HG03521 (cell line): Measurements from ENCODE around the gene ZNF22.

Experiments used
- ATAC-seq: cut with Tn5 transposase; IDR thresholded peaks from one replicate; pipeline ENCODE4 v1.9.1; 2021; ENCODE audit warnings: mild to moderate bottlenecking, moderate library complexity; ENCODE audit not compliant: unreplicated experiment

The ZNF22 gene

DNA sequence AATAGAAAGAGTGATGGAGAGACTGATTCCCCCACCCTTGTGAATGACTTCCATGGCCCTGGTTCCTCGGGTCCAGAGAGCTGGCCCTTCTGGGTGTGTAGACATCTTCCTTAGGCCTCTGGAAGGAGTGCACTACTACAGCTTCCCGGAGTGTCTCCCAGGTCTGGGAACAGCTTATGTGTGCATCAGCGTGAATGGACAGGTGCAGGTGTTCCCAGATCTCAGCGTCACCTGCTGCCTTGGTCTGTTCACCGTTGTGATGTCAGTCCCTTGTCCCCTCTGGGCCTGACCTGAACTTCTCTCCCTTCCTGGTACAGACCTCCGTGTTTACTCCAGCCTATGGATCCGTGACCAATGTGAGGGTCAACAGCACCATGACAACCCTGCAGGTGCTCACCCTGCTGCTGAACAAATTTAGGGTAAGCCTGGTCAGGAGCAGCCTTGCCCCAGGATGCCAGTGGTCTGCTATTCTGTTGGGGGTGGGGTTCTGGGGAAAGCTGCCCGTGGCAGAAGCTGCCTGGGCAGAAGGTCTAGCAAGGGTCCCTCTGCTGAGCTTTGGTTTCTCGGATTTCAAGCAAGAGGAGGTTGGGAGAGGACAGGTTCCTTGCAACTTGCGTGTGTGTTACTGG is 11.7 kb upstream of the ZNF22 start:
- no peak for ATAC-seq

DNA sequence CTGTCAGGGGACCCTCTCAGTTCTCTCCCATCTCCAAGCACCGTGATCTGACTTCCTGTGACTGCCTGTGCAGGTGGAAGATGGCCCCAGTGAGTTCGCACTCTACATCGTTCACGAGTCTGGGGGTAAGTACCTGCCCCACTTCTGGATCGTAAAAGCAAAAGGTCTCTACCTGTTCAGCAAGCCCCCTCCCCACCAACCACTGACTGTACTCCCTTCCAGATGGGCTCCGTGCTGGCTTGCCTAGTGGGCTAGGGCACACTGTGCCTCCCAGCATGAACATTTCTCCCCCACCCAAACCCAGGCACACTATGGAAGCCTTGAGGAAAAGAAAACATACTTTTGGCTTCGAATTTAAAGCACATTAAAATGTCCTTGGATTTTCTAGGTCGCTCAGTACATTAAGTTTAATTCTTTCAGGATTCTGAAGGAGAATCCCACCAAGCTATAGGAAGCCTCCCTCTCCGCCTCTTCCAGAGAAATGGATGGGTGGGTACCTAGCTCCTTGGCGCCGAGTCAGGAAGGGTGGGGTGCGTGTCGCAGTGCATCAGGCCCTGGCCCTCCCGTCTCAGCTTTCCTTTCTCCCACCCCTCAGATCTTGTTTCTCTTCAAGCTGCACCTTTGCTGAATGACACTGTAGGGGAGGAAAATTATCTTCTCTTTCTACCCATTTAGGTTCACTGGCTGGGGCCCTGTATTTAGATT is 11.0 kb upstream of the ZNF22 start:
- ATAC-seq = no peak

DNA sequence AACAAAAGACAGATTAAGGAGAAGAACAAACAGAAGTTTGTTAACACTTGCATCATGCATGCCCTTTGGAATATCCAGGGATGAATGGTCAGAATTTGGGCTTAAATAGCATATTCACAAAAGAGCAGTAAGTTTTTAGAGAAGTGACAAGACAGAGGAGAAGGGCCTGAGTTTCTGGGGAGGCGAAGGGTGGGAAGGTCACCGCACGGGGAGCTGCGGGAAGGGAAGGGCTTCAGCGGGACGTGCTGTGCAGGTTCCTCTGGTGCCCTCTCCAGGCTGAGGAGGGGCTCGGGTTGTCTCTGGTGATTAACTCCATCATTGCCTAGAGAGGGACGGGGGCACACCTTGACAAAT is 10.4 kb upstream of the ZNF22 start:
- ATAC-seq = no peak

DNA sequence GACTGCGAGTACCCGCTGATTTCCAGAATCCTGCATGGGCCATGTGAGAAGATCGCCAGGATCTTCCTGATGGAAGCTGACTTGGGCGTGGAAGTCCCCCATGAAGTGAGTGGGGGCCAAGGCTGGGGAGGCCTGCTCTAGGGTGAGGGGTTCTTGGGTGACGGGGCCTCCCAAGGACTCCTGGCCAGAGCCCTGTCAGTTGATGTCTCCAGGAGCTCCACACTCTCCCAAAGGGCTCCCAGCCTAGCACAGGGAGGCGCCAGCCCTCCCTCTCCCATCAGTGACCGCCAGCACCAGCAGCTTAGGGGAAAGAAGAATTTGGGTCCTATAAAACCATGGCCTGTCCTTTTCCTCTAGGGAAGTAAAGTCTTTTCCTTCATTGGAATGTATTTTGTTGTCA is 9.8 kb upstream of the ZNF22 start:
- ATAC-seq = no peak

DNA sequence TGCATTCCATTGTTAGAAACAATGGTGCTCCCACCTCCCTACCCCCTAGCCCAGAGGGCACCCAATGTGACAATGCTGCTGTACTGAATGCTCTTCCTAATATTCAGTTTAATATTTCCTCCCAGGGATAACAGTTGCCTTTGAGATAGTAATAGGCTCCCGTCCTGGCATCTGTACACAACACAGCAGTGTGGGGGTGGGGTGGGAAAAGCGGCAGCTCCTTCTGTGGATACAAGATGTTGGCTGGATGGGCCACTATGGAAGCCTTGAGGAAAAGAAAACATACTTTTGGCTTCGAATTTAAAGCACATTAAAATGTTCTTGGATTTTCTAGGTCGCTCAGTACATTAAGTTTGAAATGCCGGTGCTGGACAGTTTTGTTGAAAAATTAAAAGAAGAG is 9.2 kb upstream of the ZNF22 start:
- no peak for ATAC-seq

DNA sequence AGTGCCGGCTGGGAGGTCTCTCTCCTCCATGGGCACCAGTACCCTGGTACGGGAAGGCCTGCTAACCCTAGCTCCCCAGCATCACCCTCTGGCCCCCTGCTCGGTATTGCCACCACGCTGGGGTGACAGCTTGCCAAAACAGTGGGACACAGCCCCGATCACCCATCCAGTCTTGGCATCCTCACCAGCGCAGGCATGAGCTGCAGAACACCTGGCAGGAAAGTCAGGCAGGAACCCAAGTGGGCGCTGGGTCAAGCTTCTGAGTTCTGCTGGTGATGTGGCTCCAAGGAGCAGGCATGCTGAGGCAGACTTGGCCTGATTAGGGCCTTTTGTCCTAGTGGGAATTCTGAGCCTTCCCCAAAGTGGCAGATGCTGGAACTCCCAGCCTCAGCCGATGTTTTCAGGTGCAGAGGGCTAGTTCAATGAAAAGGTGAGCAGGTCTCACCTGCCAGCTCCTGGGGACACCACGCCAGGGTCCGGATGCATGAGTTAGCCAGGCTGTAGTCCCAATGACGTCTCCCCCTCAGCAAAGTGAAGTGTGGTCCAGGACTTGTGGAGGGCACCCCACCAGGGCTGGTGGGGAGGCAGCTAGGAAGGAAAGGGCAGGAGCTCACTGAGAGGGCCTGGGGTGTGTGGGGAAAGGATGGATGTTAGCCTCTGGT is 8.5 kb upstream of the ZNF22 start:
- no peak for ATAC-seq

DNA sequence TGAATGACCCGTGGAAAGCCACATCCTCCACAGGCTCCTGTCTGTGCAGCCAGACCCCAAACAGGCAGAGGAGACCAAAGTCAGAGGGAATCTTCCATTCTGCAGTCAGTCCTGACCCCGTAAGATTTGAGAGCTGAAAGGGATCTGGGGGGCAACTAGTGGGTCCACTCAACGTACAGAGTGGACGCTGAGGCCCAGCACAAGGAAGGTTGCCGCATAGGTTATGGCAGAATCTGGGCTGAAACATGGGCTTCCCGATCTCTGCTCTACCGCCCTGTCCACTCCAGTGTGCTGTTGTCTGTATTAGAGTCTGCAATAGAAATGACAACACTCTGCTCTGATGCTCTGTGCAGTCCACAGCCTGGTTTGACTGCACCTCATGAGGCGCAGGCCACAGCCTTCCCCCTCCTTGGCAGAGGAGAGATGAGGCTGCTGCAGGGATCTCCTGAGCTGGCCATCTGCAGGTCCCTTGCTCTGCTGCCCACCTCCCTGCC is 7.9 kb upstream of the ZNF22 start:
- no peak for ATAC-seq

DNA sequence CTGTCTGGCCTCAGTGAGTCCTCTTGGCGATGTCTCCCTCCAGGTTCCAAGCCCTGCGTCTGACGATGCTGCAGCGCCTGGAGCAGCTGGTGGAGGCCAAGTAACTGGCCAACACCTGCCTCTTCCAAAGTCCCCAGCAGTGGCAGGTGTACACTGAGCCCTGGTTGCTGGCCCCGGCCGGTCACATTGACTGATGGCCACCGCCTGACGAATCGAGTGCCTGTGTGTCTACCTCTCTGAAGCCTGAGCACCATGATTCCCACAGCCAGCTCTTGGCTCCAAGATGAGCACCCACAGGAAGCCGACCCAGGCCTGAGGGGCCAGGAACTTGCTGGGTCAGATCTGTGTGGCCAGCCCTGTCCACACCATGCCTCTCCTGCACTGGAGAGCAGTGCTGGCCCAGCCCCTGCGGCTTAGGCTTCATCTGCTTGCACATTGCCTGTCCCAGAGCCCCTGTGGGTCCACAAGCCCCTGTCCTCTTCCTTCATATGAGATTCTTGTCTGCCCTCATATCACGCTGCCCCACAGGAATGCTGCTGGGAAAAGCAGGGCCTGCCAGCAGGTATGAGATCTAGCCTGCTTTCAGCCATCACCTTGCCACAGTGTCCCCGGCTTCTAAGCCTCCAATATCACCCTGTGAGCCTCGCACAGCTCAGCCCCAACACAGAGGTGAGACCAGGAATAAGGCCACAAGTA is 7.3 kb upstream of the ZNF22 start:
- ATAC-seq = no peak

DNA sequence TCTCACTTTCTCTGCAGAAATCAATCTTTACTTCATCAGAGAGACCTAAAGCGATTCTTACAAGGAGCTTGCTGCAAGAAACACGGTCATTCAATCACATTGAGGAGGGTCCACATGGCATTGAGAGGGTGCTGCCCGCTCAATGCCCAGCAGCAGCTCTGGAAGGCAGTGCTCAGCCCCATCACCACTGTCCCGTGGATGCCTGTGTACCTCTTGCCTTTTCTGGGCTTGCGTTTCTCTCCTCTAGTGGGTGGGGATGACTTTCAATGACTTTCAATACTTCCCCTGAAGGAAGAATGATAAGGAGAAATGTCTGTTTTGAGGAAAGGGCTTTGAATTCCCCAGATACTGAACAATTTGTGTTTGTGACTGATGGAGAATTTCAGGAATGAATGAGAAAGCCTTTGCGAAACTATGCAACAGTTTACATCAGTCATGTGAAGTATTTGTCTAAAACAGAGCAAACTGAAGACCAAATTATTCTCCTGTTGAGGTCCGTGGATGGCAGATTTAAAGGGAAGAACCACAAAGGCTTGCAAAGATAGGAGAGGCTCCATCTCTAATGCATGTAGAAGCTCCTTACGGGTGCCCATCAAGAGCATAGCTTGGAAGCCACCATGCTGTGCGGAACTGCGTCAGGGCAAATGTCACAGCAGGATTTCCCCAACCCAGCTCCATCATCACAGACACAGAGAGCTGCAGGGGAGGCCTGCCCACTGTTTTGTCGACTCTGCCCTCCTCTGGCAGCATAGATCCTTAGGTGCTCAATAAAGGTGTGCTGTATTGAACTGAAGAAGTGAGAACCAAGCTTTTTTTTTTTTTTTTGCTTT is 6.6 kb upstream of the ZNF22 start:
- no peak for ATAC-seq

DNA sequence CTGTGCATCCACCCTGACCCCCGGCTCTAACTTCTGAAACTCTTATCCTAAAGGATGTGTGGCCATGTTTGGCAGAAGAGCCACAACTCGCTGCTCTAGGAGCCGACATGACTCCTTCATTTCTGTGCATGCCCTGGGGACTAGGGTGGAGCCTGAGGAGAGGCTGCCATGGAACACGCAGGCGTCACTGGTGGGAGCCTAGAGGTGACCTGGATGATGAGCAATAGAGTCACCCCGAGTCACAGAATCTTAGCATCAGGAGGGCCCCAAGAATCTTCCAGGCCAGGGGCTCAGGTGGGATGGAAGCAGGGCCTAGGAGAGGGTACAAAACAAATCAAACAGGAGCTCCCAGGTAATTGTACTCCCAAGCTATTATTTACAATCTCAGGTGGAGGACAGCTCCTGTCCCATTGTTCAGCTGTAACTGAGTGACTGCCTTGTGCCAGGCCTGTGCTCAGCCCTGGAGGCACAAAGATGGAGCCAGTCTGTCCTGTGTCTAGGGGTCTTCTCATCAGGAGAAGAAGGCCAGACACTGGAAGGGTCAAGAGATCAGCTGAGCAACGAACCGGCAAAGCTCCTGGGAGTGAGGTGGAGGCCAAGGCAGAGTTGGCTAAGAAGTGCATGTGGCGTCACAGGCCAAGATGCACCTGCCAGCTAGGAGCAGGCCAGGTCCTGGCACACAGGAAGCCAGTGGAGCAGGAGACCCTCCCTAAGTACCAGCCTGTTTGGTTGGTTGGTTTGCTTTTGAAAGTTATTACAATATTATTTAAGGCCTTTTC is 5.8 kb upstream of the ZNF22 start:
- no peak for ATAC-seq

DNA sequence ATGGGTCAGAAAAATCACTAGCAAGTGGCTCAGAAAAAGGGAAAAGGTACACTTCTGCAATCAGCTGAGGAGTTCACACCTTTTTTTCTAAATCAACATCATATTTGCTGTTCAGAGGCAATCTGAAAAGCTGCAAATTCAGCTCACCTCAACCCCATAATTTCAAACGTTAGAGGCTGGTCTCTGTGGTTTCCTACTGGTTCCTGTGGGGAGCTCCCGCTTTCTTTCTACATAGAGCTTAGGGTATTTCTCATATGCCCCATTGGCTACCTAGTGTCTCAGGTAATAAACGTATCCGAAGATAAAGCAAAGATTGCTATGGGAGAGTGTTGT is 5.2 kb upstream of the ZNF22 start:
- no peak for ATAC-seq

DNA sequence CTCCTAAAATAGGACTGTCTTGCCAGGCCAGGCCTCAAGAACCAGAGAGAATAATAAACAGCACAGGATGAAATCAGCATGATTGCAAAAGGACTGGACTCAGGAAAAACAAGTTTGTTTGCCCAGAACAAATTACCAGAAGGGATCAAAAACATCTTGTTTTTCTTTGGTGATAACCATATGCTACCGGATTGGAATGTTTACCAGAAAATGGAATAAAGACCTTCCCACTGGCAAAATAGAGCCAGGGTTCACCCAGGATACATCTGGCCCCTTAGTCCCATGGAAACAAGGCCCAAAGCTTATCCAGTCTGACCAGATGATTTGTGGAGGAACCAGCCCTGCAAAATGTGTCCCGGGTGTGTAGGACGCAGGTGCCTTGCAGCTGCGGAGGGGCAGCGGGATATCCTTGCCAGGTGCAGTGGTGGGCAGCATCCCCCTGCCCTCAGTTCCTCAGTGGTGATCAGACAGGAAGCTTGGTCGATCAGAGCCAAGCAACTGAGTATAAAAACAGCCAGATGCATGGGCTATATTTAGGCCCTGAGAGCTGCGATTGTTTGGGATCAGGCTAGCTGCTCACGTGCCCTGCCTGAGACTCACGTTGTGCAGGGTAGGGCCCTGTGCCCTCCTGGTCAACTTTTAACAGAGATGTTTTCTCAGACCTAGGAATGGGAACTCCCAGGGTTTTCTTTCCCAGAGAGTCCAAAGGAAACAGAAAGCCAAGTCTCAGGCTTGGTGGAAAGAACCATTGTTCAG is 4.6 kb upstream of the ZNF22 start:
- no peak for ATAC-seq

DNA sequence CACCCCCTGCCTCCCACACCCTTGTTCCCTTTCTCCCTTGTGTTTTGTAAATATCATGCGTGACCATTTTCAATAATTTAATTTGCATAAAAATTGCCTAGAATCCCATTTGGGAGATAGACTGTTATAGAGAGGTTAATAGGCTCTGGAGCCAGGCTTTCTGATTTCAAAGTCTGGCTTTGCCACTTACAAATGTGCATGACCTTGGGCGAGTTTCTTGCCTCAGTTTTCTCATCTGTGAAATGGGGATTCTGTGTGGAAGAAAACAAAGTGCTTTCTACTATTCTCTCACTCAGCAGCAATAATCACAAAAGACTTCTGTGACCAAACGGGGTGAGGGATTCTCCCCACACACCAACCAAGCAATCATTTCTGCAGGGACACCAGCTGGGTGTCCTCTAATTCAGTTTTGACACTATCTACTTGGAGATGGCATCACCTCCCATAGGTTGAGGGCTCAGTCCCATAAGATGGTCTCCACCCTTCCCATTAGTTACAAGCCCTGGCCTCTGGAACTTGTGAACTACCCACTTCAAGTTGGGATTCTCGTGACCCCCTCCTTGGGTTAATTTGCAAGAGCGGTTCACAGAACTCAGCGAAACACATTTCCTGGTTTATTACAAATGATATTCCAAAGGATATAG is 3.5 kb upstream of the ZNF22 start:
- ATAC-seq = no peak

DNA sequence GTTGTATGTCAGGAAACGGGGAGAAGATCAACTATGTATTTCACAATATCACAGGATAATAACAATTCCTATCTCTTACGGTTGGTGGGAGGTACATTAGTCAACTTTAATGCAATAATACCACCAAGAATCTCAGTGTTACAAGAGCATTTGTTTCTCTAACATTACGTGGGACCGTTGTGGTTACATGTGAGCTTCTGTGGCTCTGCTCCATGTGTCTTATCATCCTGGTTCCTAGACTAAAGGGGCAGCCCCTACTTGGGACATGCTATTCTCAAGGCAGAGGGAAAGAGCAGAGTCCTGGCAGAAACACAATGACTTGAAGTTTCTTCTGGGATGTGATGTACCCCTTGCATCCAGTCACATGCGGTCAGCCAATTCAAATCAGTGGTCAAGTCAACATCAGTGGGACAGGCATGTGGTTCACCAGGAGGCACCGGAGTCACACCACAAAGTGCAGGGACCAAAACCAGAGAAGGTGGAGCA is 2.5 kb upstream of the ZNF22 start:
- ATAC-seq = no peak

DNA sequence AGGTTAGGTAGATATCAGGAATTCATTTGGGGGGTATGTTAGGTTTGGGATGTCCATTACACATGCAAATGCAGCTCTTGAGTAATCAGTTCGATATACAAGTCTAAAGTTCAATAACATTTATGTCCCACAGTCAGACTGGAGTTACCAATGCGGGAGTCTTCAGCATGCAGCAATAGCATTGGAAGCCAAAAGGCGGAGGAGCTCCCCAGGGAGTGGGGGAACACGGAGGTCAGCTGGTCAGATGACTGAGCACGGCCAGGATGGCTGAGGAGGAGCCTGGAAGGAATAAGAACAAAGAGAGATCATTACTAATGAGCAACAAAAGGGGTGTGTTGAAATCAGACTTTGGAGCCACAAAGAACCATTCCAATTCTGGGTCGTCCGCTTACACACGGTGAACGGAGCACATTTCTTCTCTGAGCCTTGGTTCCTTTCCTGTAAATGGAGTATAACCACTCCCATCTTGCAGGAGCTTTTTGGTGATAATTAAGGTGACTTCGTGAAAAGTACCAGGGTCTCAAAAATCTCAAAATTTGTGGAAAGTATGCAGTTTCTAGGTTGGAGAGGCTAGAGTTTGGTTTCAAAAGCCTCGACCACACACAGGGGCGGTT is 478 bp upstream of the ZNF22 start:
- ATAC-seq = no peak

DNA sequence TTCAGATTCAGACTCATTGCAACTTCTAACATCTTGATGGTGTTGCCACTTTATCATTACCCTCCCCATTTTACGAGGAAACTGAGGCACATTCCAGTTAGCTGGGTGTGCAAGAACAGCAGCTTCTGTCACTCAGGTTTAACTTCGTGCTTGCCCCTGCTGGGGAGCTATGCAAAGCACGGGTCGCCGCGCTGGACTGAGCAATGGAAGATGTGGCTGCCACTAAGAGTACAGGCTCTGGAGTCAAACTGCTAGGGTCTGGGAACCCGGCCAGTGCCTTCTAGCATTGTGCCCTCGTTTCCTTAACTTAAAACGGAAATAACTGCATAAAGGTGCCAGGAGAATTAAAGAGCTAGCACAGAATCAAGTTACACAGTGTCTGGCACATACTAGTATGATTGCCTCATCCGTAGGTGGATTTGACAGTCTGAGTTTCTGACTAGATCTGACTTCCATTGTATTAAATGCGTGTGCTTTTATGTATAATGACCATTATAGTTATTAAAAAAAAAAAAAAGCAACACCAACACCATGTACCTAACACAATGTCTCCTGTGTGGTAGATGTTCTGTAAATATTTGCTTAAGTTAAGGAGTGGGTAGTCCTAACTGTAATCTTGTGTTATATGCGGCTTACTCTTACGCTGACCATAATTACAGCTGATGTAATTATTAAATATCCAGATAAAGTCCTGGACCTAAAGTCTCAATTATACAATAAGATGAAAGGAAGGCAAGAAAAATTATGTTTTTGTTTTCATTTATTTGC is 842 bp downstream of the ZNF22 start:
- ATAC-seq = peak; percentile 83

DNA sequence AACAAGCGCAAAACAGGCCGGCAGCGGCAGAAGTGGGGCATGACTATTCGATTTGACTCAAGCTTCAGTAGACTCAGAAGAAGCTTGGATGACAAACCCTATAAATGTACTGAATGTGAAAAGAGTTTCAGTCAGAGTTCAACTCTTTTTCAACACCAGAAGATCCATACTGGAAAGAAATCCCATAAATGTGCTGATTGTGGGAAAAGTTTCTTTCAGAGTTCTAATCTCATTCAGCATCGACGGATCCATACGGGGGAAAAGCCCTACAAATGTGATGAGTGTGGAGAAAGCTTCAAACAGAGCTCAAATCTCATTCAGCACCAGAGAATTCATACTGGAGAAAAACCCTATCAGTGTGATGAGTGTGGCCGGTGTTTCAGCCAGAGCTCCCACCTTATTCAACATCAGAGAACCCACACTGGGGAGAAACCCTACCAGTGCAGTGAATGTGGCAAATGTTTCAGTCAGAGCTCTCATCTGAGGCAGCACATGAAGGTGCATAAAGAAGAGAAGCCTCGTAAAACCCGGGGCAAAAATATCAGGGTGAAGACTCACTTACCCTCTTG is 2.8 kb downstream of the ZNF22 start:
- no peak for ATAC-seq
